ENCODE data around the gene ARSA.
A peak's percentile ranks its signal among the peaks of the same experiment; 100 is the strongest.

ARSA gene

DNA sequence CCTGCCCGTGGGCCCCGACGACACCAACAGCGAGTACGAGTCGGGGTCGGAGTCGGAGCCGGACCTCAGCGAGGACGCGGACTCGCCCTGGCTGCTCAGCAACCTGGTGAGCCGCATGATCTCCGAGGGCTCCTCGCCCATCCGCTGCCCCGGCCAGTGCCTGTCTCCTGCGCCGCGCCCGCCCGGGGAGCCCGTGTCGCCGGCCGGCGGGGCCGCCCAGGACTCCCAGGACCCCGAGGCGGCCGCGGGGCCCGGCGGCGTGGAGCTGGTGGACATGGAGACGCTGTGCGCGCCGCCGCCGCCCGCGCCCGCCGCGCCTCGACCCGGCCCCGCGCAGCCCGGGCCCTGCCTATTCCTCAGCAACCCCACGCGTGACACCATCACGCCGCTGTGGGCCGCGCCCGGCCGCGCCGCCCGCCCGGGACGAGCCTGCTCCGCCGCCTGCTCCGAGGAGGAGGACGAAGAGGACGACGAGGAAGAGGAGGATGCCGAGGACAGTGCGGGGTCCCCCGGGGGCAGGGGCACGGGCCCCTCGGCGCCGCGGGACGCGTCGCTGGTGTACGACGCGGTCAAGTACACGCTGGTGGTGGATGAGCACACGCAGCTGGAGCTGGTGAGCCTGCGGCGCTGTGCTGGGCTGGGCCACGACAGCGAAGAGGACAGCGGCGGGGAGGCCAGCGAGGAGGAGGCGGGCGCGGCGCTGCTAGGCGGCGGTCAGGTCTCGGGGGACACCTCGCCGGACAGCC lies 23.5 kb downstream of the ARSA start:
- DNase-seq: no peak

GRCh38 chr22:50603511-50604255 lies 24.3 kb downstream of the ARSA start:
- DNase-seq: peak in 1 of 5 experiments; percentile 23

- no peak for DNase-seq
Observed at GRCh38 chr22:50602338-50602700, 25.6 kb downstream of the ARSA start.

GRCh38 chr22:50601669-50602337 lies 26.1 kb downstream of the ARSA start:
- no peak for DNase-seq

DNA sequence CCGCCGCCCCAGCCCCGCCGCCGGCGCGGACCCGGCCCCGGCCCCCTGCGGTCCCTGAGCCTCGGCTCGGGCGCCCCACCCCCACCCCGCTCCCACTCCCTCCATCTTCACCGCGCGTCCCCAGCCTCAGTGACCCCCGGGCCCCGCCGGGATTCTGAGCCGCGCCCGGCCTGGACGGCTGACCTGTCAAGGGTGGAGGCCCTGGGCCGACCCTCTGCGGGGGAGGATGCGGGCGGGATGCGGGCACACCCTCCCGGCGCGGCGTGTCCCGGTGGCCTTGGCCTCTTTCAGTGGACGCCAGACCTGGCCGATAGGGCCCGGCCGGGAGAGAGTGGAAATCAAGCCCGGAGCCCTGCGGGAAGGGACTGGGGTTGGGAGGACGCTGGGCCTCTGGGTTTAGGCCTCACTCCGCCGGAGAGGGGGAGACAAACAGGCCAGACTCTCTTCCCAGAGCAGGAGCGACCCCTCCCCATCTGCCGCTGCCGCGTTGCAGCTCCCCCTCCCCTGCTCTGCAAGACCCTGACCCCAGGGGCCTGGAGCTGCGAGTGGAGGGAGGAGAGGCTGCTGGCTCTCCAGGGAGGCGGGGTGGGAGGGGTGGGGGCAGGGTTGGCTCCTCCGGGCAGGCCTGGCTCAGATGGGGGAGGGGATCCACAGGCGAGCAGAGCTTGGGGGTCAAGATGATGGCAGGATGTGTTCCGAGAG lies 26.8 kb downstream of the ARSA start:
- no peak for DNase-seq

DNA sequence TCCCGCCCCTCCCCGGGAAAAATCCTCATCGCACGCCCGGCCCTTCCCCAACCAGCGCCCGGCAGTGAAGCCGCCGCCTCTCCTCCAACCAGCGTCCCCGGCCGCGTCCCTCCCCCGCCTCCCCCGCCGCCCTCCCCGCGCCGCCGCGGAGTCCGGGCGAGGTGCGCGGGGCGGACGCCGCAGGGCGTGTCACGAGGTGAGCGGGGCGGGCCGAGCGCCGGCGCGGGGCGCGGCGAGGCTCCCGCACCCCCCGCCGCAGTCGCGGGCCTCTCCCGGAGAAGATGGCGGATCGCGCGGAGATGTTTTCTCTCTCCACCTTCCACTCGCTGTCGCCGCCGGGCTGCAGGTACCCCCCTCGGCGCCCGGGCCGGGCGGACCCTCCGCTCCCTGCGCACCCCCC lies 27.4 kb downstream of the ARSA start, which contains the start of gene MAPK8IP2:
Gene MAPK8IP2, plus strand, starts transcription at position 256 of the 400 bp plus-strand sequence. Its CDS starts 26 bp downstream, at position 282.
- no peak for DNase-seq

DNA sequence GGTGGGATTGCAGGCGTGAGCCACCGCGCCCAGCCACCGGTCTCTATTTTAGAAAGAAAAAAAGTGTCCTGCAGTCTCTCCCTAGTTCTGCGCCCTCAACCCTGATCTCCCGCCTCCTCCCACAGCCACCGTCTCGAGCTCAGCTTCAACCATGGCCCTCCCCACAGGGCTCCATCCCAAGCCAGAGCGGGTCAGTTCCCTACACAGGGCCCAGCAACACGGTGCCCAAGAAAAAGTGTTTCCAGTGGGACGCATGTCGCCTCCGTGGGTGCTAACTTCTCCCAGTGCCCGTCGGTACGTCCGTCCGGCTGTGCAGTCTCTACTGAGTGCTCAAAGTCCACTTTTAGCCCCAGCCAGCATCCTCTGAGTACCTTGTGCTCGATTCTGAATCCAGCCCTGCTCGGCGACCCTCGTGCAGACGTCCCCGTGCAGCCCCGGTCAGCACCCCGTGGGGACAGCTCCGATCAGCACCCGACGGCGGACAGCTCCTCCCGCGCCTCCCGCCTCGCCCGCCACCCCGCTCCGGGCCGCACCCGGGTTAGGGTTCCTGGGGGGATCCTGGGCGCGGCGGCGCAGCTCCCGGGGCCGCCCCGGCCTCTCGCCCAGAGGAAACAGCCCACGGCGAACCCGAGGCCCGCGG lies 28.0 kb downstream of the ARSA start:
- DNase-seq: peak; percentile 30 to 53 (median 38)

DNA sequence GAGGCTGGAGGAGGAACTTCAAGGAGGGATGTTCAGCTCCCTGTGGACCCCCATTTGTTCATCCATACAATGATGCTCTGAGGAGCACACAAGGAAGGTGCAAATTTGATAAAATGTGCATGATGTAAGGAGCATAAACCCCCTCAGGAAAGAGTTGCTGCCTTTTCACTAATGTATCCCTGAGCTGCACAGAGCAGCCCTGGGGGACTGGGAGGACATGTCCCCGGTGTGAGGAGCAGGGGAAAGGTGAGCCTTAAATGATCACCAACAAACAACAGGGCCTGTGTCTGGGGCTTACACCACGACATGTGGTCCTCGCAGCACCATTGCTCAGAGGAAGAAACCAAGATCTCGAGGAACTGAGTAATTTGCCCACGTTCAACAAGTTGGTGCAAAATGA lies 30.9 kb downstream of the ARSA start:
- no peak for DNase-seq

DNA sequence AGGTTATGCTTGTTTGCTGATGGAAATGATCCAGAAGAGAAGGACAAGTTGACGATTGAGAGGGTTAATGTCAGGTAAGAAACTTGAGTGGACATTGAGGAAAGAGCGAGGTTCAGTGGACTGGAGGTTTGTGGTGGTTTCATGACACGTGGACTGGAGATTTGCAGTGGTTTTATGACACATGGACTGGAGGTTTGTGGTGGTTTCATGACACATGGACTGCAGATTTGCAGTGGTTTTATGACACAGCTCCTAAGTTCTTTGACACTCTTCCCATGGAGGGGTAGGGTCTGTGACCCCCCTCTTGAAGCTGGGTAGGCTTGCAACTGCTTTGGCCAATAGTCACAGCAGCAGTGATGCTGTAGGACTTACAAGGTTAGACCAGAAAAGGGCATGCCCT lies 32.8 kb downstream of the ARSA start:
- no peak for DNase-seq

DNA sequence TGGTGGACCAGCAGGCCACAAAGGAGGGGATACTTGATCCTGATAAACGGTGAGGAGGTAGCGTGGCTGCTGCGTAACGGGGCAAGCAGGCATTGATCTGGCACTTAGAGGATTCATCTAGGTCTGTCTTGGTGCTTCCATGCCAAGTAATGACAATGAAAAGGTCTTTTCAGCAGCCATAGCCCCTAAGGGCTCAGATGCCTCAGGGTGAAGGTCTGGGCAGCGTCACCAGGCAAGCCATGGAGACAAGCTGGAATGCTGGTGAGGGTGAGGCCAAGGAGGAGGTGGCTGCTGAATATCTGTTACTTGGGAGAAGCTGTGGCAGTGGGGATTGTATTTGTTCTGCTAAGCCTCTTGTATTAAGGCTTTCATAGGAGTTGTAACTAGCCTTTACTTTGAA lies 40.5 kb downstream of the ARSA start:
- no peak for DNase-seq

DNA sequence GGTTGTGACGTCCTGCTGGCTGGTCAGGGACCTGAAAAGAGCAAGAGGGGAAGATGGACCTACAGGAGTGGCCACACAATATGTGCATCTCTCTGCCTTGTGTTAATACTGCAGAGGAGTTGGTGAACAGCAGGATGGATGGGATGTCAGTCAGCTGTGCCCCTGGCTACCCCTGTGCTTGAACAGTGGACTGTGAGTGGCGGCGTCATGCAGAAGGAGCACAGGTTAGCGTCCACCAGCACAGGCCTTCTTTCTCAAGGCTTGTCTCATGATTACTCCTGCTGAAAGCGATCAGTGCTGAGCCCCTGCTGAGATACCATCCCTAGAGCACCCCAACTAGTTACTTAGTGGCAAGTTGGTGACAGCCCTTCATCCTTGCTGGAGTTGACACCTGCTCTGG lies 41.5 kb downstream of the ARSA start:
- no peak for DNase-seq

- no peak for DNase-seq
Observed at GRCh38 chr22:50585781-50586180, 42.2 kb downstream of the ARSA start.

GRCh38 chr22:50585238-50585637 lies 42.7 kb downstream of the ARSA start:
- no peak for DNase-seq

- no peak for DNase-seq
Observed at GRCh38 chr22:50584106-50585096, 43.6 kb downstream of the ARSA start.

DNA sequence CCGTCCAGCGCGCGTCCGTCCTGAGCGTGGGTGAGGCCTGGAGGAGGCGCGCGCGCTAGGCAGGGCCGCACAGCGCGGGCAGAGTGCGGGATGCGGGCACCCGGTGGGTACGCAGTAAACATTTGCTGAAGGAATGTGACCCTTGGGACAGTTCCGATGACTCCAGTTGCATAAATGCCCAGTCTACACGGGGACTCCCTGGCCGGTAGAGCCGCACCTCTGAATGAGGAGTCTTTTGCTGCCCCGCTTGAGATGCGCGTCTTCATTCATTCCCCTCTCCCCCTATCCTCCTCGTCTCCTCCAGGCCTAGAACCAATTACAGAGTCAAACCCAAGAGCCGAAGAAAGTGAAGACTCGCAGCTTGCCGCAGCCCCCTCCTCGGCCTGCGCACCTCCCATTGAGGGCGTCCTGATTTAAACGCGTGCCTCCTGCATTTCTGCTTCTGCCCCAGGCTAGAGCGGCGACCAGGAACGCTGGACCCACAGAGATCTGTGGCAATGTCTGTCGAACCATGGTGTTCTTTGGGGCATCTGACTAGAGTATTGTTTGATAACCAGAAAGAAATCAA lies 44.6 kb downstream of the ARSA start:
- DNase-seq: no peak

GRCh38 chr22:50582493-50583293 lies 45.3 kb downstream of the ARSA start, which contains the start of gene CHKB:
Gene CHKB, minus strand, starts transcription at chr22:50582849. Its CDS starts 68 bp downstream, at chr22:50582781.
- peak; percentile 95 to 99 (median 98) for DNase-seq

DNA sequence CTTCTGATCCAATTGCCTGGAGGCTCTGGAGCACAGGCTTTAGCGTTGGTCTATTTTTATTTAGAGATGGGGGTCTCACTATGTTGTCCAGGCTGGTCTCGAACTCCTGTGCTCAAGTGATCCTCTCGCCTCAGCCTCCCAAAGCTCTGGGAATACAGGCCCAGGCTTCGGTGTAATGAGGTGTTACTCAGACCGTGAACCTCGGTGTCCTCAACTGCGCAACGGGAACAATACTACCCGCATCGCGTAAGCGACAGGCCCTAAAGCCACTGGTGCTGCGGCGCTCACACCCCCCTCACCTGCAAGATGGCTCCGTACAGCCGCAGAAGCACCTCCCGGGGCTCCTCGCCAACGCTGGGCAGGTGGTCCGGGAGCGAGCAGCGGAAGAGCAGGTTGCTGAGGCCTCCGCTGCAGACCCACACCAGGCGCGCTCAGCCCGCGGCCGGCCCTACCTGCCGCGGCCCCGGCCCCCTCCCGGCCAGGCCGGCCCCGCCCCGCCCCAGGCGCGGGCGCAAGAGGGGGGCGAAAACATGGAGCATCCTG lies 45.9 kb downstream of the ARSA start:
- peak in 2 of 5 experiments; percentile 23 to 73 for DNase-seq

DNA sequence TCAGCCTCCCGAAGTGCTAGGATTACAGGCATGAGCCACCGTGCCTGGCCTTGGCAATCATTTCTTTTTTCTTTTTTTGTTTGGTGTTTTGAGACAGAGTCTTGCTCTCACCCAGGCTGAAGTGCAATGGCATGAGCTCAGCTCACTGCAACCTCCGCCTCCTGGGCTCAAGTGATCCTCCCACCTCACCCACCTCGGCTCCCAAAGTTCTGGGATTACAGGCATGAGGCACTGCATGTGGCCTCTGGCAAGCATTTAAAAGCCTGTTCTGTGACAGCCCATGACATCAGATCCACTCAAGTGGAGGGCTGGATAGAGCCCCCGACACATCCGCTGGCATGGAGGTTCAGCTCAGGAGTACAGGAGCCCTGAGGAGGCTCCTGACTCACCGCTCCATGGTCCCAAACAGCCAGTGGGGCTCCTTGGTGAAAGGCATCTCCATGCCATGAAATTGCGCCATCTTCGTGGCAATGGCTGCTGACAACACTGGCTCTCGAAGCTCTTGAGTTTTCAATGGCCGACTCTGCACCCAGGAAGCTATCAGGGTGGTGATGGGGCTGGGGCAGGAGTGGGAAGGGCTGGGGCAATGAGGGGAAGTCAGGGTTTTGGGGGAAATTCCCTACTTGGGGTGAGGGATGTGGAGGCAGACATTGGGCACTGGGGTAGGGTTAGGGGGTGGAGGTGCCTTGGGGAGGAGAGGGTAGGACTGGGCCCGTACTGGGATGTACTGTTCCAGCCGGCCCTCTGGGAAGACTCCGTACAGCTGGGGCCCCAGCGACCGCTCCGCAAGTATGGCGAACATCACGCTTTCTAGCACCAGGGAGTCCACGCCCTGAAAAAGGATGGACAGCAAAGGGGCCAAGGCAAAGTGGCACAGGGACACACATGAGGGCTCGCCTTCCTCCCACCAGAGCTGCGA lies 46.7 kb downstream of the ARSA start:
- DNase-seq: no peak
